Loucy (cell line): ENCODE measurements around the gene MRLN.
"Not testable (repeated sequence)": the region's sequence is repeated elsewhere in the genome, so short reads cannot be mapped to it uniquely, and the experiment has no call there.

Experiments
- EZH2phosphoT487 ChIP-seq: fragments of 200-600 bp; IDR thresholded peaks from 2 replicates; pipeline ENCODE4 v1.6.1; 2018; ENCODE audit warnings: antibody characterized with exemption, mild to moderate bottlenecking, moderate library complexity, borderline replicate concordance
- TF ChIP-seq, protein P1 (sequence below): fragments of 200-600 bp; sonication (generic); conservative IDR thresholded peaks from 2 replicates; pipeline ENCODE4 v1.5.1; 2014; ENCODE audit warnings: mild to moderate bottlenecking, antibody characterized with exemption, low read length

DNA sequence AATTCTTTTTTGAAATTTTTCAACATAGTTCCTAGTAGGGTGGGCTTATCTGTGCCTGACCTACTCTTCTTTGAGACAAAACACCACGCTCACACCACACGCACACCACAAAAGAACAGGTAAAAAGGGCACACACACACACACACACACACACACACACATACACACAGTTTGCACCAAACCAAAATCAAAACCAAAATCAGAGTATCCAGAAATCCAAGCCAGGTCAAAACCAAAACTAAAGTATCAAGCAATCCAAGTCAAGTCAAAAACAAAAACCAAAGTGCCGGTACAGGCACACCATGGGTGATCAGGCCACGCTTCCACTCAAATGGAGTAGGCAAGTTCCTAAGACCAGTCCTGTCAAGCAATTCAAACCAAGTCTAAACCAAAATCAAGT is 20.4 kb downstream of the MRLN start:
- TF ChIP-seq, protein P1, sequence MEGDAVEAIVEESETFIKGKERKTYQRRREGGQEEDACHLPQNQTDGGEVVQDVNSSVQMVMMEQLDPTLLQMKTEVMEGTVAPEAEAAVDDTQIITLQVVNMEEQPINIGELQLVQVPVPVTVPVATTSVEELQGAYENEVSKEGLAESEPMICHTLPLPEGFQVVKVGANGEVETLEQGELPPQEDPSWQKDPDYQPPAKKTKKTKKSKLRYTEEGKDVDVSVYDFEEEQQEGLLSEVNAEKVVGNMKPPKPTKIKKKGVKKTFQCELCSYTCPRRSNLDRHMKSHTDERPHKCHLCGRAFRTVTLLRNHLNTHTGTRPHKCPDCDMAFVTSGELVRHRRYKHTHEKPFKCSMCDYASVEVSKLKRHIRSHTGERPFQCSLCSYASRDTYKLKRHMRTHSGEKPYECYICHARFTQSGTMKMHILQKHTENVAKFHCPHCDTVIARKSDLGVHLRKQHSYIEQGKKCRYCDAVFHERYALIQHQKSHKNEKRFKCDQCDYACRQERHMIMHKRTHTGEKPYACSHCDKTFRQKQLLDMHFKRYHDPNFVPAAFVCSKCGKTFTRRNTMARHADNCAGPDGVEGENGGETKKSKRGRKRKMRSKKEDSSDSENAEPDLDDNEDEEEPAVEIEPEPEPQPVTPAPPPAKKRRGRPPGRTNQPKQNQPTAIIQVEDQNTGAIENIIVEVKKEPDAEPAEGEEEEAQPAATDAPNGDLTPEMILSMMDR = not testable (repeated sequence)
- not testable (repeated sequence) for TF ChIP-seq EZH2phosphoT487
